Measurements from ENCODE around the gene NRP2.

Gene NRP2

GRCh38 chr2:205757271-205757670, 75.0 kb downstream of the NRP2 start:
- no peak for DNase-seq (ENCODE audit: low read depth)

- no peak for DNase-seq (ENCODE audit: low read depth)
Observed at GRCh38 chr2:205758051-205758450, 75.8 kb downstream of the NRP2 start.

DNA sequence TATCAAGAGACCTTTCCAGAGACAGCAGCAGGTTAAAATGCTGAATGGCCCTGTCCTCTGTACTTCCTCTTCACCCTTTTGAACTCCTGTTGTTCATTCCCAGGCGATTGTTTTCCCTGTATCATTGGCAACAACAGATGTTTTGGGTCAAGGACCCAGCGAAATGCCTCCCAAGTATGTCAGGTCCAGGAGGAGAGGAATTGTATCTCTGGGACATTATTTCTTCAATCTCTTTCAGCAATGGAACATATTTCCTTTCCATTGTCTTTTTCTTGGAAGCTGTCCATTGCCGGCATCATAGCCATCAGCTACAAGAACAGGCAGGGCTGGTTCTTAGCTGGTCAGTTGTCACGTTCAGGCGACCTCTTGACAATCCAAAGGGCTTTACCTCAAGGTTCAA, 76.2 kb downstream of the NRP2 start:
- no peak for DNase-seq (ENCODE audit: low read depth)

DNA sequence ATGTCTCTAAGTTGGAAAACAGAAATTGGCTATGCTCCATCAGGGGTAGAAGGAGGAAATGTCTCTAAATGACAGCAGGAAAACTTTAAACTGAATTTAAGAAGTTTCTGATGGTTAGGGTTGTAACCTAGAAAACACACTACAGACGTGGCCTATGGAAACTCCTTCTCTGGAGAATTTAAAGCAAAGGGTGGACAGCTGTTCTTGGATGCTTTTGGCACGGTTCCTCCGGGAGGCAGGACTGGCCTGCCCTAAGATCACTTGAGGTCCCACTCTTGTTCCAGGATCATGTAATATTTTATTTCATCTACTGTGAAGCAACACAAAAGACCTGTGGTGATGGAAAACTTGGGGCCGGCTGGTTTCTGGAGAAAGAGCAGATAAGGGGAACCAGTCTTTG, 77.0 kb downstream of the NRP2 start:
- DNase-seq (ENCODE audit: low read depth): no peak

GRCh38 chr2:205759732-205760131, 77.4 kb downstream of the NRP2 start:
- DNase-seq (ENCODE audit: low read depth): no peak

DNA sequence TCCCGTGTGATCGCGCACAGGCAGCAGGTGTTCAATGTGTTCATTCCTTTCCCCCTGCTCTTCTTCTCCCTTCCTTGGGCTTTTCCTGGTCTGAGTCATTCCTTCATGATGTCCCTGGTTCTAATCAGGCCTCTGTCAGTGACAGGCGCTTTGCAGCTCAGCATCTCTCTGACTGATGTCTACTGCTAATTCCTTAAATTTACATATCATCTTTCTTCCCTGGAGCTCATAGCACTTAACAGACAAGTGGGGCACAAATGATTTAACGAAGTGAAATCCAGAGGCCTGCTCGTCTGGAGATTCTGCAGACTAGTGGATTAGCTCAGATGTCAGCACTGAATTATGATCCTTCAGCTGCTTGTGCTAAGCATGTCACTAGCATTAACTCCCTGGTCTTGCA, 77.9 kb downstream of the NRP2 start:
- no peak for DNase-seq (ENCODE audit: low read depth)

DNA sequence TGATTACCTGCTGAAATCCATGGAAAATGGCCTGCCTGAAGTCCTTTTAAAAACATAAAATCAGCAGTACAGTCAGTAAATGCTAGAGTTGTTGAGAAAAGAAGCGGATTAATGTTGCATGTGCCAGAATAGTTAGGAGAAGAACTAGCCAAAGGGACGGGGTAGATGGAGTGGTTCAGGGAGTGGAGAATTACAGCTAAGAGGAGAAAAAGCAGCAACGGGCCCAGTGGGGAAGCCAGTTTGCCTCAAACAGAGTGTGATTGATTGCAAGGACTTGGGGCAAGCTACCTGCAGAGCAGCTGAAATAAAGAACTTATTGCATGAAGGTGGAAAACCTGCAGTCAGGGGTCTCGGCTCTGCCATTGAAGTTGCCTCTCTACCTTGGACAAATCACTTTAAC, 79.1 kb downstream of the NRP2 start:
- no peak for DNase-seq (ENCODE audit: low read depth)

GRCh38 chr2:205762881-205763280, 80.6 kb downstream of the NRP2 start:
- no peak for DNase-seq (ENCODE audit: low read depth)

- DNase-seq (ENCODE audit: low read depth): no peak
Observed at GRCh38 chr2:205763708-205764211, 81.5 kb downstream of the NRP2 start.

DNA sequence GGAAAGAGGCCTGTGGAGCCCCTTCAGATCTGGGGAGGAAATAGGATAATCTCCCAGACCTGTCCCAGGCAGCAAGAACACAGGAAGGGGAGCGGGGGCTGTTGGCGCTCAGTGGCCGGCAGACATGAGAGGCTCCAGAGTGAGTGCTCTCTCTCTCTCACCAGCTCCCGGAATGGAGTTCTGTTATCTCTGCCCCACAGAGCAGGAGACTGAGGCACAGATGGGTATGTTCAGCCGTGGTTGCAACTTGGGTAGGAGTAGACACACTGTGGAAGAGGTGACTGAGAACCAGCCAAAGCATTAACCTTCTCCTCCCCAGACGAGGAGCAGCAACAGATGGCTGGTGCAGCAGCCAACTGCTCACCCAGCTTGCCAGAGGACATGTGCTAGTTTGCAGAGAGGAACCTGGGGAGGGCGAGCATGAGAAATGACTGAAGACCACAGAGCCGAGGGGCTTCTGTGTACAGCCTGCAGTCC, 82.0 kb downstream of the NRP2 start:
- no peak for DNase-seq (ENCODE audit: low read depth)

GRCh38 chr2:205765151-205765550, 82.8 kb downstream of the NRP2 start:
- DNase-seq (ENCODE audit: low read depth): no peak

- DNase-seq (ENCODE audit: low read depth): peak; percentile 27
Observed at GRCh38 chr2:205766779-205767359, 84.6 kb downstream of the NRP2 start.

DNA sequence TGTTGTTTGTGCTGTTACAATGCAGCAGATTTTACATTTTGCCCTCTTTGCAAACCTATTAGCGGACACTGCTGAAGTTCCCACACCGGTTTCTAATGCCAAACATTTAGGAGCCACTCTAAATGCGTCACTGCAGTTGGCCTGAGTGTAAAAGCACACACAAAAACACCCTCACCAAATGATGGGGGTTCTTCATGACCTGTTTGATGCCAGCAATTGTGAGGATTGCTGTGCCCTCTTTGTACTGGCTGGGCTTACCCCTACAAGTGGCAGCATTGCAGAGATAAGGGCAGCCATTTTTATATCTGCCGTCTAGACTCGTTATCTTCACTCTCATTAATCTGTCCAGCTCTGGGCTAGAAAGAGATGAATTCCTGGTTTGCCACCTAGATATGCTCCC, 85.3 kb downstream of the NRP2 start:
- DNase-seq (ENCODE audit: low read depth): no peak

- DNase-seq (ENCODE audit: low read depth): no peak
Observed at GRCh38 chr2:205768341-205768740, 86.0 kb downstream of the NRP2 start.

DNA sequence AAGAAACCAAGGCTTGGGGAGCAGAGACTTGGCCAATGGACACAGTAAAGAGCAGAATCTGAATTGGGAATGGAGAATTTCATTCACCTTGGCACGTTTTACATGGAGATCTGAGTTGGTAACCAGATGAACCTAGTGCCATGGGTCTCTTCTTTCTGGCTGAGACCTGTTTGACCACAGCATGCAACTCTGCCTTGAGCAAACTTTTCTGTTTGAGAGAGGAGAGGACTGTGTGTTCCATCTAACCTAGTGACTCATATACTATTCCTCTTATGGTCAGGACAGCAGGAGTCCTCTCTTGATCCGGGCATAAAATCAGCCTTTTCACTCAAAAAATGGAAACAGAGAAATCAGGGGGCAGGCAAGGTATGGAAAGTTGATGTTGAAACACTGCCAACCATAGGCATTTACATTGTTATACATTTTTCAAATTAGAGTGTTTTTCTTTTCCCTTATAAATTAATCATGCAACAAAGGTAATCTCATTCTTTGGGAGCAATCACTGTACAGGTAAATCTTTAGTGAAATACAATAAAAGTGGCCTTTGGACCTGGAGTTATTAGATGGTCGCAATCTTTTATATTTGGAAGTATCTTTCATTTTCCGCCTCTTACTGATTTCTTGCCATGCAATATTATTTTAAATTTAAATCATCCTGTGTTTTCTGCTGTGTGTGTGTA, 86.7 kb downstream of the NRP2 start:
- no peak for DNase-seq (ENCODE audit: low read depth)

DNA sequence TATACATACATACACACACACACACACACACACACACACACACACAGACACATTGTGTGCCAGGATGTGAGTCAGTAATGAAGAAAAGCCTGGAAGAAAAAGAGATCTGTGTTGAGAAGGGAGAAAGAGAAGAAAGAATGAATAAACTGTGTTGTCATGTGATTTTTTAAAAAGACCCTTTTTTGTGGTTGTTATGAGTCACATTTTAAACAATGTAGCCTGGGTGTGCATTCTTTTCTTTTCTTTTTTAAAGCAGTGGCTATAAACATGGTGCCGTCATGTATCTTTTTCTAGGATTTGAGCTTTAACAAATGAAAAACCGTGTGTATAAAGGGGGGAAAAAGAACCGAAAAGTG, 87.2 kb downstream of the NRP2 start:
- DNase-seq (ENCODE audit: low read depth): no peak

DNA sequence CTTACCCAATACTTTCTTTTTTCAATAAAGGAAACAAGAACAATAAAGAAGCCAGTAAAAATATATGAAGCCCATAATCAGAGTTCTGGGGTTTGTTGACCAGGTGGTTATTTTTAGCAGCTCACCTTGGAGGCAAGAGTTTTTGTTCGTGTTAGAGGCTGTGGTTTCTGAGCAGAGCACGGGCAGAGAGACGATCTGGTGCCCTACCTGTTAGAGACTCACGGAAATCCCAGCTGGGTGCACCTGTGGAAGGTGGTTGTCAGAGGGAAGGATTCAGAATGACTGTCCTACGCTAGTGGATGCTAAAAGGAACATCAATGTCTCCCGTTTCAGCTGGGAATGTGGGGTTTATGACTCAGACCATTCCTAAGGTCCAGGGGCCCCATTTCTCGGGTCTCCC, 87.6 kb downstream of the NRP2 start:
- DNase-seq (ENCODE audit: low read depth): no peak

DNA sequence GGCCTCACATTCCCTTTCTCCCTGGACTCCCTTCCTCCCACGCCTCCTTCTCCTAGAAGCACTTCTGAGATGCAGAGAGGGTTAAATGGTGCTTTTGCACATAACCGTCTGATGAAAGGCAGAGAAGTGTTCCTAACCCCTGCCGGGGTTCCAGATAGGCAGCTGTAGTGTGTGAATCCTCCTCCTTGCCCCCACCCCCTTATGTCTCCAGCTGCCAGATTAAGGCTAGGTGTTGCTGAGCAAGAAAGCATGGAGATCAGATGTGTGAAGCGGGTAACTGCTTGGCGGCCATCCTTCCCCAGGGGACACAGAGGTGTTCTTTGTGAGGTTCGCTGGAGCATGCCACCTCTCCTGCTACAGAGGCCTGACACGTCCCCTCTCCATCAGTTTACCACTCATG, 88.3 kb downstream of the NRP2 start:
- DNase-seq (ENCODE audit: low read depth): no peak

- no peak for DNase-seq (ENCODE audit: low read depth)
Observed at GRCh38 chr2:205771031-205771430, 88.7 kb downstream of the NRP2 start.

DNA sequence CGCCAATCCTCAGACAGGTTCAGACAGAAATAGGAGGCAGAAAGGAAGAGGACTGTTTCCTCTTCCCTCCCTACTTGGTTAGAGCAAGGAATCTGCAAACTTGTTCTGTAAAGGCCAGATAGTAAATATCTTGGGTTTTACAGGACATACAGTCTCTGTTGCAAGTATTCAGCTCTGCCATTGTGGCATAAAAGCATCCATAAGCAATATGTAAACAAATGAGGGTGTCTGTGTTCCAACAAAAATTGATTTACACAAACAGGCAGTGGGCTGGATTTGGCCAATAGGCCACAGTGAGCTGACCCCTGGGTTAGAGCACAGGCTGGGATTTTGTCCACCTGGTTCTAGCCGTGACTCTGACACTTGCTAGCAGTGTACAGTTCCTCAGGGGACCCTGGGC, 89.4 kb downstream of the NRP2 start:
- no peak for DNase-seq (ENCODE audit: low read depth)

- DNase-seq (ENCODE audit: low read depth): no peak
Observed at GRCh38 chr2:205772983-205773382, 90.7 kb downstream of the NRP2 start.

GRCh38 chr2:205773989-205774388, 91.7 kb downstream of the NRP2 start:
- no peak for DNase-seq (ENCODE audit: low read depth)

GRCh38 chr2:205775097-205775877, 93.0 kb downstream of the NRP2 start:
- no peak for DNase-seq (ENCODE audit: low read depth)

Measured in stimulated activated CD8-positive, alpha-beta memory T cell treated with anti-CD3 and anti-CD28 coated beads, Interleukin-15, amount 100 ng/mL, for 1 hour (primary cell).